ENCODE data around the gene TEX9. TPM values are rescaled to one million over a fixed set of nuclear protein-coding genes. Genes with fewer than 3 reads are reported as not detected.

The TEX9 gene
- total RNA-seq, 4 donors from 2014 or later = 3.1 to 5.4 (median 3.9) TPM

DNA sequence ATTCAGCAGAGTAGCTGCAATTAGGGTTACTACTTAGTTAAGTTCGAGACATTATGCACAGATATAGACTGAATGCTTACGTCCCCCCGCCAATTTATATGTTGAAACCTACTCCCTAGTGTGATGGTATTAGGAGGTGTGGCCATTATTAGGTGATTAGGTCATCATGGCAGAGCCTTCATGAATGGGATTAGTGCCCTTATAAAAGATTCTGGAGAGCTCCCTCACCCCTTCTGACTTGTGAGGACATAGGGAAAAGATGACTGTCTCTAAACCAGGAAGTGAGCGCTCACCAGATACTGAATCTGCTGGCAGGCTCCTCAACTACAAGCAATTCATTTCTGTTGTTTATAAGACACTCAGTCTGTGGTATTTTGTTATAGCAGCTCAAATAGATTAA lies 25.6 kb upstream of the TEX9 start:
- Histone ChIP-seq H3K9me3 (no peaks in the 10 kb centered on the region), H3K27me3 (no peaks in the 10 kb centered on the region), H3K36me3 (no peaks in the 10 kb centered on the region), H3K27ac (replicated peaks in 1 of 4) (no peak overlapping the region), H3K4me1 (no peaks in the 10 kb centered on the region), H3K4me3 (no peak overlapping the region)
- 94% methylated on average over 4 of the region's 4 CpGs for WGBS
- intact Hi-C loops (cut with DNase I) = no loop called here
- no peak for DNase-seq (ENCODE audit: extremely low spot score)
- no peak for TF ChIP-seq POLR2A (IDR thresholded peaks at IDR 0.05; ENCODE audit: low read depth)
- TF ChIP-seq, protein P1, sequence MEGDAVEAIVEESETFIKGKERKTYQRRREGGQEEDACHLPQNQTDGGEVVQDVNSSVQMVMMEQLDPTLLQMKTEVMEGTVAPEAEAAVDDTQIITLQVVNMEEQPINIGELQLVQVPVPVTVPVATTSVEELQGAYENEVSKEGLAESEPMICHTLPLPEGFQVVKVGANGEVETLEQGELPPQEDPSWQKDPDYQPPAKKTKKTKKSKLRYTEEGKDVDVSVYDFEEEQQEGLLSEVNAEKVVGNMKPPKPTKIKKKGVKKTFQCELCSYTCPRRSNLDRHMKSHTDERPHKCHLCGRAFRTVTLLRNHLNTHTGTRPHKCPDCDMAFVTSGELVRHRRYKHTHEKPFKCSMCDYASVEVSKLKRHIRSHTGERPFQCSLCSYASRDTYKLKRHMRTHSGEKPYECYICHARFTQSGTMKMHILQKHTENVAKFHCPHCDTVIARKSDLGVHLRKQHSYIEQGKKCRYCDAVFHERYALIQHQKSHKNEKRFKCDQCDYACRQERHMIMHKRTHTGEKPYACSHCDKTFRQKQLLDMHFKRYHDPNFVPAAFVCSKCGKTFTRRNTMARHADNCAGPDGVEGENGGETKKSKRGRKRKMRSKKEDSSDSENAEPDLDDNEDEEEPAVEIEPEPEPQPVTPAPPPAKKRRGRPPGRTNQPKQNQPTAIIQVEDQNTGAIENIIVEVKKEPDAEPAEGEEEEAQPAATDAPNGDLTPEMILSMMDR (IDR thresholded peaks at IDR 0.05) = no peak
- TF ChIP-seq POLR2AphosphoS5 (IDR thresholded peaks at IDR 0.05) = no peak
- TF ChIP-seq EP300 (IDR thresholded peaks at IDR 0.05) = no peak

DNA sequence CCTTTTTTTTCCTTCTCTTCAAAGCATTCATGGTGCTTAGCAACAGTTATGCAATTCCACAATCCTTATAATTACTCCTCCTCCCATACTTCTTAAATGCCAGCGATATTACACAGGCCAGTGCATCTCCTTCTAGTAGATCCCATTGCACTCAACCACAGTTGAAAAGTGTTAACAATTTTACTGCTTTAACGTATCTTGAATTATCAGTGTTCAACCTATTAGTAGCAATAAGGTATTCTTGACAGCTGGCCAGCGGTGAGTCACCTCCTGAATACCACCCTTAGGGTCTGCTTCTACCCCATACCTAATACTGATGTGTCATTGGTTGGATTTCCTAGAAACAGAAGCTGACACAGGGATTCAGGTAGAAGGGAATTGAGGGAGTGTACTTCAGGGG lies 24.0 kb upstream of the TEX9 start:
- no peak overlapping the region for H3K4me3 ChIP-seq
- H3K9me3 ChIP-seq = no peaks in the 10 kb centered on the region
- no peak overlapping the region for H3K27ac ChIP-seq (replicated peaks in 1 of 4)
- TF ChIP-seq, protein P1 (IDR thresholded peaks at IDR 0.05) = no peak
- no peak for TF ChIP-seq EP300 (IDR thresholded peaks at IDR 0.05)
- TF ChIP-seq POLR2AphosphoS5 (IDR thresholded peaks at IDR 0.05) = no peak
- no peak for TF ChIP-seq POLR2A (IDR thresholded peaks at IDR 0.05; ENCODE audit: low read depth)
- DNase-seq (ENCODE audit: extremely low spot score) = no peak
- no peaks in the 10 kb centered on the region for H3K4me1 ChIP-seq
- WGBS = 86% methylated on average over 3 of the region's 3 CpGs
- intact Hi-C loops (cut with DNase I) = no loop called here
- no peaks in the 10 kb centered on the region for H3K27me3 ChIP-seq
- no peaks in the 10 kb centered on the region for H3K36me3 ChIP-seq

DNA sequence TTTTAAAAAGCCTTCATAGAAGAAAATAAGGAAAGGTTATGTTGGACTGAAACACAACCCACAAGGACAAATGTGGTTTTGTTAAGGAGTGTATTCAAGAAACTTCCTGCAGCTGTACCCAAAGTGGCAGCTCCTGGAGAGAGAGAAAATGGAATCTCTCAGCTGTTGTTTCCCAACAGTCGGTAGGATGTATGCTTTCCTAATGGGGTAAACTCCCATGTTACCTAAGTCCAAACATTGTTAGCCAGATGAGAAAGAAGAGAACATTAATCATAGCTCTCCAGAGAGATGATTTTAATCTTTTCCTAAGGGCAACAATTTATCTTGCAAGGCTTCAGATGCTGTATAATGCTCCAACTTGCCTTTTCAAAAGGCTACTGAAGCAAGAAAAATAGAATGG lies 22.6 kb upstream of the TEX9 start:
- Histone ChIP-seq H3K4me1 (no peaks in the 10 kb centered on the region), H3K27me3 (no peaks in the 10 kb centered on the region), H3K9me3 (no peaks in the 10 kb centered on the region), H3K4me3 (no peak overlapping the region), H3K36me3 (no peaks in the 10 kb centered on the region), H3K27ac (replicated peaks in 1 of 4) (no peak overlapping the region)
- DNase-seq (ENCODE audit: extremely low spot score) = no peak
- TF ChIP-seq POLR2A (IDR thresholded peaks at IDR 0.05; ENCODE audit: low read depth) (no peak), POLR2AphosphoS5 (IDR thresholded peaks at IDR 0.05) (no peak), EP300 (IDR thresholded peaks at IDR 0.05) (no peak)
- TF ChIP-seq, protein P1 (IDR thresholded peaks at IDR 0.05) = no peak
- 21% methylated on average over 1 of the region's 1 CpG for WGBS
- intact Hi-C loops (cut with DNase I) = no loop called here

DNA sequence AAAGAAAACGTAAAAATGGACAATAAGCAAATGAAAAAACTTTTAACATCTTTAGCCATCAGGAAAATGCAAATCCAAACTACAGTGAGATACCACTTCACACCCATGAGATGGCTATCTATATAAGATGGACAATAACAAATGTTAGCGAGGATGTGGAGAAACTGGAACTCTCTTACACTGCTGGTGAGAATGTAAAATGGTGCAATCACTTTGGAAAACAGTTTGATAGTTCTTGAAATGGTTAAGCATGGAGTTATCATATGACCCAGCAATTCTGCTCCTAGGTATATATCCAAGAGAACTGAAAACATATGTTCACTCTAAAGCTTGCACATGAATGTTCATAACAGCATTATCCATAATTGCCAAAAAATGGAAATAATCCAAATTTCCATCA lies 21.3 kb upstream of the TEX9 start:
- H3K27ac ChIP-seq (replicated peaks in 1 of 4) = no peak overlapping the region
- no peaks in the 10 kb centered on the region for H3K36me3 ChIP-seq
- intact Hi-C loops (cut with DNase I) = no loop called here
- no peak for TF ChIP-seq POLR2A (IDR thresholded peaks at IDR 0.05; ENCODE audit: low read depth)
- TF ChIP-seq, protein P1 (IDR thresholded peaks at IDR 0.05) = no peak
- TF ChIP-seq POLR2AphosphoS5 (IDR thresholded peaks at IDR 0.05) = no peak
- no peaks in the 10 kb centered on the region for H3K27me3 ChIP-seq
- H3K4me3 ChIP-seq = no peak overlapping the region
- no peaks in the 10 kb centered on the region for H3K9me3 ChIP-seq
- WGBS = 77% methylated on average over 2 of the region's 2 CpGs
- no peak for DNase-seq (ENCODE audit: extremely low spot score)
- H3K4me1 ChIP-seq = no peaks in the 10 kb centered on the region

DNA sequence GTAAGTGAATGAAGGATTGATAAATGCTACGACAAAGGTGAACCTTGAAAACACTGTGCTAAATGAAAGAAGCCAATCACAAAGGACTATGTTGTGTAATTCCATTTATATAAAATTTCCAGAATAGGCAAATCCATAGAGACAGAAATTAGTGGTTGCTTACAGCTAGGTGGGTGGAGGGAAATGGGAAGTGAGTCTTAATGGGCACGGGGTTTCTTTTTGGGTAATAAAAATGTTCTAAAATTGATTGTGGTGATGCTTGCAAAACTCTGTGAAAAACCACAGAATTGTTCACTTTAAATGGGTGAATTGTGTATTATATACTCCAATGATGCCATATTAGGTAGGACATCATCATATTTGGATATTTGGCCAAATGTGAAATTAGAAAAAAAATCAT lies 20.9 kb upstream of the TEX9 start:
- Histone ChIP-seq H3K4me1 (no peaks in the 10 kb centered on the region), H3K27ac (replicated peaks in 1 of 4) (no peak overlapping the region), H3K4me3 (no peak overlapping the region), H3K27me3 (no peaks in the 10 kb centered on the region), H3K36me3 (no peaks in the 10 kb centered on the region), H3K9me3 (no peaks in the 10 kb centered on the region)
- no peak for DNase-seq (ENCODE audit: extremely low spot score)
- TF ChIP-seq, protein P1 (IDR thresholded peaks at IDR 0.05) = no peak
- TF ChIP-seq POLR2AphosphoS5 (IDR thresholded peaks at IDR 0.05) (no peak), EP300 (IDR thresholded peaks at IDR 0.05) (no peak), POLR2A (IDR thresholded peaks at IDR 0.05; ENCODE audit: low read depth) (no peak)
- WGBS = 82% methylated on average over 2 of the region's 2 CpGs
- intact Hi-C loops (cut with DNase I) = no loop called here

Data from esophagus muscularis mucosa (tissue), 4 donors.